A549 (cell line): Measurements from ENCODE around the gene SLC2A14. TPM values are rescaled to one million over a fixed set of nuclear protein-coding genes. Genes with fewer than 3 reads are reported as not detected.
"Not testable (repeated sequence)": the region's sequence is repeated elsewhere in the genome, so short reads cannot be mapped to it uniquely, and the experiment has no call there.

Source experiments
- ATAC-seq, 2 experiments: fragments of 200-7000 bp in 1 of 2; fragments of >200 bp in 1 of 2; cut with Nextera tagmentation in 1 of 2; cut with Tn5 transposase in 1 of 2; 3 replicates each; pipeline versions ENCODE4 v1.8.0 to v1.9.1; 2018 to 2020; ENCODE audit warnings: mild to moderate bottlenecking in 1 of 2, moderate library complexity in 1 of 2
- CTCF ChIA-PET: fragments of 300-600 bp; sonication (Branson Sonifier 250); formaldehyde crosslinking; extraction: SDS; loops from one replicate; lab custom pipeline; 2021; ENCODE audit warnings: antibody characterized with exemption, inconsistent platforms; lab: Yijun Ruan, JAX
- POLR2A ChIA-PET: fragments of 350-600 bp; formaldehyde crosslinking; extraction: SDS; loops from one replicate; lab custom pipeline; 2021; ENCODE audit warnings: antibody characterized with exemption, inconsistent platforms; lab: Yijun Ruan, JAX
- DNase-seq, 2 experiments: peaks; one replicate each; pipeline versions ENCODE4 v3.0.0 to v3.0.0-alpha.2; 2011 to 2016; ENCODE audit warnings: low read depth in 1 of 2, low spot score in 1 of 2
- FAIRE-seq: peaks from 2 replicates; lab custom pipeline; 2011; peaks lifted over from hg19 to GRCh38; lab: Jason Lieb, UNC
- H3K27ac ChIP-seq, 2 experiments: fragments of >200 bp; sonication (Bioruptor Twin); formaldehyde crosslinking; 3 replicates each; pipeline ENCODE4 v1.5.1; 2016 to 2017
- H3K4me1 ChIP-seq: fragments of >200 bp; sonication (Bioruptor Twin); formaldehyde crosslinking; 3 replicates; pipeline ENCODE4 v1.6.1; 2016
- H3K4me2 ChIP-seq: fragments of >200 bp; sonication (Bioruptor Twin); formaldehyde crosslinking; 3 replicates; pipeline ENCODE4 v1.6.1; 2016
- H3K4me3 ChIP-seq: fragments of >200 bp; sonication (Bioruptor Twin); formaldehyde crosslinking; 3 replicates; pipeline ENCODE4 v1.5.1; 2016
- H3K9me3 ChIP-seq: fragments of >200 bp; sonication (Bioruptor Twin); formaldehyde crosslinking; 3 replicates; pipeline ENCODE4 v1.6.1; 2016
- BCL3 ChIP-seq: fragments of >200 bp; sonication (Bioruptor Twin); formaldehyde crosslinking; IDR thresholded peaks from 3 replicates; pipeline ENCODE4 v1.6.1; 2016
- CHD2 ChIP-seq: fragments of 150-350 bp; IDR thresholded peaks from 2 replicates; pipeline ENCODE4 v1.6.1; 2014; ENCODE audit warnings: low read length; ENCODE audit not compliant: partially characterized antibody
- FOSB ChIP-seq: fragments of 250-450 bp; sonication (Bioruptor Pico); IDR thresholded peaks from 2 replicates; pipeline ENCODE4 v1.5.0; 2020; ENCODE audit warnings: mild to moderate bottlenecking, moderate library complexity
- FOSL2 ChIP-seq, 2 experiments: fragments of 450-650 bp in 1 of 2; fragments of >200 bp in 1 of 2; sonication (Bioruptor Twin) in 1 of 2; formaldehyde crosslinking; IDR thresholded peaks; 2 replicates each; pipeline versions ENCODE4 v1.5.0 to v1.6.1; 2016 to 2020; ENCODE audit warnings: mild to moderate bottlenecking in 1 of 2, moderate library complexity in 1 of 2
- GATA3 ChIP-seq: IDR thresholded peaks from 2 replicates; pipeline ENCODE4 v1.6.1; 2012; ENCODE audit warnings: borderline replicate concordance
- HDAC2 ChIP-seq: fragments of 200-600 bp; sonication (generic); IDR thresholded peaks from 2 replicates; pipeline ENCODE4 v1.6.1; 2016
- HEYL ChIP-seq: fragments of 250-450 bp; sonication (Bioruptor Pico); IDR thresholded peaks from 2 replicates; pipeline ENCODE4 v1.8.0; 2021; ENCODE audit warnings: mild to moderate bottlenecking, moderate library complexity
- HOXA7 ChIP-seq: fragments of 250-450 bp; sonication (Bioruptor Pico); IDR thresholded peaks from 2 replicates; pipeline ENCODE4 v1.5.0; 2020; ENCODE audit warnings: mild to moderate bottlenecking, moderate library complexity
- HOXB13 ChIP-seq: fragments of 250-450 bp; sonication (Bioruptor Pico); IDR thresholded peaks from 2 replicates; pipeline ENCODE4 v1.5.0; 2020; ENCODE audit warnings: low read depth, mild to moderate bottlenecking, moderate library complexity
- HOXB5 ChIP-seq: fragments of 250-450 bp; sonication (Bioruptor Pico); IDR thresholded peaks from 2 replicates; pipeline ENCODE4 v1.5.0; 2020; ENCODE audit warnings: mild to moderate bottlenecking, moderate library complexity
- JUNB ChIP-seq: fragments of >200 bp; sonication (Bioruptor Twin); formaldehyde crosslinking; IDR thresholded peaks from 2 replicates; pipeline ENCODE4 v1.6.1; 2016
- POLR2A ChIP-seq: IDR thresholded peaks from 2 replicates; pipeline ENCODE4 v1.6.1; 2012; ENCODE audit warnings: mild to moderate bottlenecking, low read length
- RAD21 ChIP-seq, 2 experiments: fragments of >200 bp in 1 of 2; sonication (Bioruptor Twin) in 1 of 2; formaldehyde crosslinking in 1 of 2; IDR thresholded peaks in 1 of 2; conservative IDR thresholded peaks in 1 of 2; 2 replicates in 1 of 2; 3 replicates in 1 of 2; pipeline ENCODE4 v1.6.1; 2012 to 2018; ENCODE audit warnings: inconsistent platforms in 1 of 2
- RARB ChIP-seq: fragments of 250-450 bp; sonication (Bioruptor Pico); IDR thresholded peaks from 2 replicates; pipeline ENCODE4 v1.8.0; 2021; ENCODE audit warnings: mild to moderate bottlenecking, moderate library complexity
- RCOR1 ChIP-seq: fragments of 150-350 bp; IDR thresholded peaks from 2 replicates; pipeline ENCODE4 v1.6.1; 2014; ENCODE audit warnings: antibody characterized with exemption, low read length, low read depth
- REST ChIP-seq: fragments of 200-600 bp; sonication (generic); IDR thresholded peaks from 2 replicates; pipeline ENCODE4 v1.6.1; 2016; ENCODE audit warnings: antibody characterized with exemption, mild to moderate bottlenecking, moderate library complexity
- RFX5 ChIP-seq: fragments of 450-650 bp; IDR thresholded peaks from 2 replicates; pipeline ENCODE4 v1.7.1; 2014; ENCODE audit warnings: antibody characterized with exemption, mild to moderate bottlenecking, moderate library complexity
- SREBF2 ChIP-seq: fragments of 450-650 bp; IDR thresholded peaks from 2 replicates; pipeline ENCODE4 v1.6.1; 2014; ENCODE audit warnings: mild to moderate bottlenecking, moderate library complexity
- ZC3H11A ChIP-seq: fragments of 450-650 bp; IDR thresholded peaks from 2 replicates; pipeline ENCODE4 v1.6.1; 2014; ENCODE audit warnings: antibody characterized with exemption, mild to moderate bottlenecking
- ZNF302 ChIP-seq: fragments of 250-450 bp; sonication (Bioruptor Pico); IDR thresholded peaks from 2 replicates; pipeline ENCODE4 v1.9.0; 2021; ENCODE audit warnings: inconsistent platforms, mild to moderate bottlenecking, moderate library complexity
- WGBS: methylation state at CpG from one replicate; pipeline ENCODE4 v1.1.6; 2017; ENCODE audit errors: missing lambda C conversion rate; 5-methylcytosine and 5-hydroxymethylcytosine counted together
- polyA plus RNA-seq, 4 experiments: library from polyadenylated mRNA; depleted of rRNA in 3 of 4; stranded (reverse); fragments of >200 nt; fragmentation: RNase III in 1 of 4; extraction: RNeasy Plus Mini Kit Qiagen cat#74134 plus additional on column Dnase treatment in 1 of 4; gene quantifications; 2 replicates in 3 of 4; 3 replicates in 1 of 4; pipeline ENCODE4 v1.2.3, GENCODE V29; 2011 to 2017

Gene SLC2A14
- polyA plus RNA-seq, 2 of the 4 experiments (the other 2 are of a cell fraction): 0.25 to 0.68 TPM

GRCh38 chr12:7892186-7892980, 19.7 kb upstream of the SLC2A14 start:
- FAIRE-seq (no peak), DNase-seq (no peak), ATAC-seq (no peak)
- Histone ChIP-seq H3K4me1 (peaks cover 18% of the 10 kb centered on the region), H3K27ac (peak overlapping the region; percentile 81 to 87; a peak in 4 of 6 replicates), H3K4me2 (no peak overlapping the region), H3K9me3 (no peaks in the 10 kb centered on the region), H3K4me3 (no peak overlapping the region)
- TF ChIP-seq RARB (CRISPR knock-in tag) (no peak), ZNF302 (CRISPR knock-in tag) (no peak), RFX5 (no peak), BCL3 (no peak), REST (no peak), GATA3 (no peak), HOXA7 (CRISPR knock-in tag) (no peak), POLR2A (no peak), HEYL (no peak), HOXB5 (no peak)
- ChIA-PET POLR2A (no interaction called here), CTCF (interaction anchor here (1.0 to 2.0 kb wide), 3 partner anchors 26 to 60 kb away, joined by 3 to 5 read pairs (median 4); no protein-coding TSS in a partner anchor)
- WGBS: 75% methylated on average over 4 of the region's 4 CpGs

- ATAC-seq: no peak
- ChIA-PET POLR2A (no interaction called here), CTCF (interaction anchor here (0.6 to 1.6 kb wide), 3 partner anchors 21 to 26 kb away, joined by 3 to 6 read pairs (median 4); no protein-coding TSS in a partner anchor)
These were observed 12.0 kb upstream of the SLC2A14 start for GRCh38 chr12:7884689-7885088.

DNA sequence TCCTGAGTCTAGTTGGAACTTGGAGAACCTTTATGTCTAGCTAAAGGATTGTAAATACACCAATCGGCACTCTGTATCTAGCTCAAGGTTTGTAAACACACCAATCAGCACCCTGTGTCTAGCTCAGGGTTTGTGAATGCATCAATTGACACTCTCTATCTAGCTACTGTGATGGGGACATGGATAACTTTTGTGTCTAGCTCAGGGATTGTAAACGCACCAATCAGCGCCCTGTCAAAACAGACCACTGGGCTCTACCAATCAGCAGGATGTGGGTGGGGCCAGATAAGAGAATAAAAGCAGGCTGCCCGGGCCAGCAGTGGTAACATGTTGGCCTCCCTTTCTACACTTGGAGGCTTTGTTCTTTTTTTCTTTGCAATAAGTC, 9.0 kb upstream of the SLC2A14 start:
- H3K9me3 ChIP-seq, H3K27ac ChIP-seq, FAIRE-seq, H3K4me2 ChIP-seq, H3K4me3 ChIP-seq, ATAC-seq, DNase-seq, POLR2A ChIA-PET: not testable (repeated sequence)
- CTCF ChIA-PET: interaction anchor here (0.7 to 1.6 kb wide), 4 partner anchors 9 to 25 kb away, joined by 3 to 4 read pairs (median 4); no protein-coding TSS in a partner anchor
- WGBS: 83% methylated on average over 4 of the region's 4 CpGs
- H3K4me1 ChIP-seq: peaks cover 21% of the 10 kb centered on the region; the same call in 2 of the 3 replicates

More at GRCh38 chr12:7884689-7885088, 12.0 kb upstream of the SLC2A14 start:
- TF ChIP-seq JUNB: no peak
- TF ChIP-seq RCOR1: no peak
- no peak for TF ChIP-seq GATA3
- TF ChIP-seq REST: no peak
- no peak for TF ChIP-seq CHD2
- TF ChIP-seq HOXB13: no peak
- TF ChIP-seq FOSB (CRISPR knock-in tag): no peak
- no peak for TF ChIP-seq HDAC2
- TF ChIP-seq SREBF2: no peak
- TF ChIP-seq RAD21 (conservative IDR thresholded peaks at IDR 0.05 in 1 of 2, IDR thresholded peaks at IDR 0.05 in 1 of 2): no peak
- no peak for TF ChIP-seq ZC3H11A
- no peak for TF ChIP-seq FOSL2 (IDR thresholded peaks at IDR 0.05)
- no peak for TF ChIP-seq FOSL2 (CRISPR knock-in tag; IDR thresholded peaks at IDR 0.05)
- TF ChIP-seq ZNF302 (CRISPR knock-in tag): no peak
- WGBS: 23% methylated on average over 3 of the region's 3 CpGs
- peak overlapping the region; percentile 11 to 29; a peak in 2 of 6 replicates for H3K27ac ChIP-seq
- DNase-seq: no peak
- H3K4me2 ChIP-seq: peak overlapping the region; percentile 26; the same call in 2 of the 3 replicates
- no peaks in the 10 kb centered on the region for H3K9me3 ChIP-seq
- H3K4me1 ChIP-seq: peaks cover 21% of the 10 kb centered on the region; the same call in 2 of the 3 replicates
- H3K4me3 ChIP-seq: no peak overlapping the region
- no peak for FAIRE-seq
